Thyroid gland (tissue), 4 donors: Measurements from ENCODE around the gene PER2.

Source experiments
- CTCF ChIP-seq, 6 experiments: fragments of 200-600 bp in 3 of 6; fragments of 450-650 bp in 3 of 6; sonication (generic) in 3 of 6; IDR thresholded peaks; one replicate each; pipeline ENCODE4 v1.5.1; 2016 to 2019; ENCODE audit warnings: antibody characterized with exemption in 6 of 6, mild to moderate bottlenecking in 2 of 6, inconsistent platforms in 1 of 6, moderate library complexity in 1 of 6
- POLR2A ChIP-seq, 2 donors: fragments of 450-650 bp; IDR thresholded peaks; one replicate each; pipeline ENCODE4 v1.6.1; 2017; ENCODE audit warnings: antibody characterized with exemption in 2 of 2, mild to moderate bottlenecking in 2 of 2, moderate library complexity in 1 of 2

- TF ChIP-seq CTCF (IDR thresholded peaks at IDR 0.05) (no peak), POLR2A (IDR thresholded peaks at IDR 0.05) (no peak)
Observed at GRCh38 chr2:238306672-238306998, 18.2 kb upstream of the PER2 start.
